Hepatocyte (in vitro differentiated cells): Measurements from ENCODE around the gene HPSE2.

Experiments
- CTCF ChIP-seq: fragments of 200-600 bp; sonication (generic); IDR thresholded peaks from 2 replicates; pipeline ENCODE4 v1.5.1; 2016; ENCODE audit warnings: antibody characterized with exemption, mild to moderate bottlenecking; ENCODE audit not compliant: poor library complexity
- EZH2 ChIP-seq: fragments of 200-600 bp; sonication (generic); IDR thresholded peaks from 2 replicates; pipeline ENCODE4 v1.6.1; 2016; ENCODE audit warnings: antibody characterized with exemption, mild to moderate bottlenecking, borderline replicate concordance
- EZH2phosphoT487 ChIP-seq: fragments of 200-600 bp; sonication (generic); IDR thresholded peaks from one replicate; pipeline ENCODE4 v1.6.1; 2018; ENCODE audit warnings: antibody characterized with exemption, mild to moderate bottlenecking, low read depth, moderate library complexity; ENCODE audit not compliant: unreplicated experiment, severe bottlenecking

GRCh38 chr10:98800263-98800662 is 435.4 kb downstream of the HPSE2 start:
- TF ChIP-seq EZH2 (no peak), CTCF (no peak), EZH2phosphoT487 (no peak)
